Astrocyte of the hippocampus (primary cell): Measurements from ENCODE around the gene COL10A1.

Source experiments
- DNase-seq: peaks from one replicate; pipeline ENCODE4 v3.0.0; 2011; ENCODE audit warnings: low read depth, low spot score

Gene COL10A1

DNA sequence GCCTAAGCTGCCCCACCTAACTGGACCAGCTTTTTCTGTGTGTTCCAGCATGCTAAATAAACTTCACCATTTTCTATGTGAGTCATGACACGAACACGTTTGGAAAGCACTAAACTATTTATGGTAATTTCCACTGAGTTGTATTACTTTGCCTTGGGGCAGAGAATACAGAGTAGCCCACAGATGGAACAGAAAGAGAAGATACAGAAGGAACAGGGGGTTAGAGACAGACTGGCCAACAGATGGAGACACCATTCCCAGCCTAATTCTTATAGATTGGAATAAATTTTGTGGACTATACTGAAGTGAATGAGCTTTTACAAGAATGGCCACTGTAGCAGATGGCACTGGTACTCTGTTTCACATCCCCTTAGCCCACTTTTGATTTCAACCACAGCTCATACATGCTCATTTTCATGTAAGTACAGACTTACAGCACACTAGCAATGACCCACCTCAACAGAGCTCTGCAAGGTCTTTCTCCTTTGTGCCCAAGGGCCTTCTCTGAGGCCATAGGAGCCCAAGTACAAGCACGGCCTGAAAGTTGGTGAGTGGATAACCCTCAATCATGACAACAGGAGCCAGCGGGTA lies 38.4 kb downstream of the COL10A1 start:
- DNase-seq: peak; percentile 77

DNA sequence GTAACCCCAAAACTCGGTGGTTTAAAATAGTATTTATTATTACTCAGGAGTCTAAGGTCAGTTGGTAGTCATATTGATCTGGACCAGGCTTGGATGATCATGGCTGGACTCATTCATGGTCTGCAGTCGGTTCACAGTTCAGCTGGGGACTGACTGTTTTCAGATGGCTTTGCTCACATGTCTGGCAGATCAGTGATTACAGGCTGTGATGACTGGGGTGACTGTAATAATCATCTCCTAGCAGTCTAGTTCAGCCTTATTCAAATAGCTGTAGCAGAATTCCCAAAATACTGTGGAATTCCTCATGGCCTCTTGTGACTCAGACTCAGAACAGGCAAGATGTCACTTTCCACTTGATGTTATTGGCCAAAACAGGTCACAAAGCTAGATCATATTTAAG lies 41.6 kb downstream of the COL10A1 start:
- no peak for DNase-seq

- no peak for DNase-seq
Observed at GRCh38 chr6:116083052-116083451, 42.9 kb downstream of the COL10A1 start.

- no peak for DNase-seq
Observed at GRCh38 chr6:116078945-116079344, 47.0 kb downstream of the COL10A1 start.

DNA sequence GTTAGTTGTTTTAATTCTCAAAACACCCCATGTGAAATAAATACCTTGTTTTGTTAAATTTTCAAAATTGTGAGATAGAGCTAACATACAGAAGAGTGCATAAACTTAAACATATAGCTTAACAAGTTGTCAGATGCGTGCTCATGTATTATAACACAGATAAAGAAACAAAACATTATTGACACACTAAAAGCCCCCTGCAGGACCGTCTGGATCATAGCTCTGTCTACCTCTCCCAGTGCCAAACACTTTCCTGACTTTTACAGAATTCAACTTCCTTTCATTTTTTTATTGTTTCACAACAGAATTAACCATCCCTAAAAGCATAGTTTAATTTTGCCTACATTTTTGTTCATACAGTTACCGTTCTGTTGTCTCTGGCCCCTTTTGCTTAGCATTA lies 47.4 kb downstream of the COL10A1 start:
- DNase-seq: no peak

- DNase-seq: no peak
Observed at GRCh38 chr6:116074732-116075390, 51.1 kb downstream of the COL10A1 start.

GRCh38 chr6:116073765-116074440 lies 52.0 kb downstream of the COL10A1 start:
- peak; percentile 64 for DNase-seq

DNA sequence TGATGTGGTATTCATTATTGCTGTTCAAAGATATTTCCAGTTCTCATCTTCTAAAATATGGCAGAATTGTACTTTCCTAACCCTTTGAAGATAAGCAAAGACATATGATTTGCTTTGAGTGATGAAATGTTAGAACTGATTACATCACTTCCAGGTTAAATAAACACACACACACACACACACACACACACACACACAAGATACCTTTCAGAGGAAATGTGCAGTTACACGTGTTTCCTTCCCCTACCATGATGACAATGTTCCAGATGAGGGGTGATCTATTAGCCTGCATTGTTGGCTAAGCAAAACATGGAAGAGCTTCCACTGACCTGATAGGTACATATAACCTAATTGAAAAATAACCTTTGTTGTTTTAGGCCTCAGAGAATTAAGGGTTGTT lies 53.6 kb downstream of the COL10A1 start:
- DNase-seq: no peak

- no peak for DNase-seq
Observed at GRCh38 chr6:116070616-116071389, 55.1 kb downstream of the COL10A1 start.

DNA sequence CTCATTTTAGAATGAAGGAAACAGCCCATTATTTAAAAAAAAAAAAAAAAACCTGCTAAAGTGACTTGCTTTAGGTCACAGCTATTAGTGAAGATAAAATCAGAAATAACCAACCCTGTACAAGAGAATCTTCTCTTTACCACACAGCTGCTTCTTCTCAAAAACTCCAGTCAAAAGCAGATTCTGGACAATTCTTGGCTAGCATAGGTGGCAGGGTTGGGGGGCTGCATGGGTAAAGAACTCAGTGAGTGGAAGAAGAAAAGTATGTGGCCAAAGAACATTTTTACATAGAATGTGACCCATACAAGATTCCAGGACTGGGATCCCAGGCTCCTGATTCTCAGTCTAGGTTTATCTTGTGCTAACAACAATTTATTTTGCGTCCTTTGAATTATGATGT lies 55.8 kb downstream of the COL10A1 start:
- no peak for DNase-seq
